ENCODE results near the gene SH3BP5. TPM values are rescaled to one million over a fixed set of nuclear protein-coding genes. Genes with fewer than 3 reads are reported as not detected.

The SH3BP5 gene
- total RNA-seq, 1 donor from 2014 or later = 110 TPM

- peaks cover 72% of the 10 kb centered on the region for H3K4me1 ChIP-seq
- ATAC-seq = peak; percentile 82
- intact Hi-C loops (cut with DNase I) = no loop called here
- no peaks in the 10 kb centered on the region for H3K27me3 ChIP-seq
- no peak for TF ChIP-seq CTCF (IDR thresholded peaks at IDR 0.05)
- no peaks in the 10 kb centered on the region for H3K9me3 ChIP-seq
- DNase-seq = no peak
- no peak overlapping the region for H3K4me3 ChIP-seq
- no peaks in the 10 kb centered on the region for H3K36me3 ChIP-seq
- H3K27ac ChIP-seq = peak overlapping the region; percentile 53
Measured at GRCh38 chr3:15319575-15319974, 12.8 kb downstream of the SH3BP5 start.

- TF ChIP-seq CTCF (IDR thresholded peaks at IDR 0.05) = no peak
- Histone ChIP-seq H3K27me3 (no peaks in the 10 kb centered on the region), H3K4me3 (no peak overlapping the region), H3K4me1 (peaks cover 71% of the 10 kb centered on the region), H3K9me3 (no peaks in the 10 kb centered on the region), H3K27ac (peak overlapping the region; percentile 53), H3K36me3 (no peaks in the 10 kb centered on the region)
- no peak for DNase-seq
- intact Hi-C loops (cut with DNase I) = no loop called here
- ATAC-seq = no peak
Measured at GRCh38 chr3:15319136-15319535, 13.2 kb downstream of the SH3BP5 start.

- intact Hi-C loops (cut with DNase I) = no loop called here
- no peak for DNase-seq
Measured at GRCh38 chr3:15318661-15319060, 13.7 kb downstream of the SH3BP5 start.

GRCh38 chr3:15316998-15317435 is 15.4 kb downstream of the SH3BP5 start:
- H3K4me3 ChIP-seq = no peak overlapping the region
- TF ChIP-seq CTCF (IDR thresholded peaks at IDR 0.05) = no peak
- H3K27ac ChIP-seq = peak overlapping the region; percentile 18
- ATAC-seq (no peak), DNase-seq (no peak)
- peaks cover 71% of the 10 kb centered on the region for H3K4me1 ChIP-seq
- H3K9me3 ChIP-seq = no peaks in the 10 kb centered on the region
- no peaks in the 10 kb centered on the region for H3K27me3 ChIP-seq
- no peaks in the 10 kb centered on the region for H3K36me3 ChIP-seq
- intact Hi-C loops (cut with DNase I) = no loop called here

More at GRCh38 chr3:15318661-15319060, 13.7 kb downstream of the SH3BP5 start:
- no peaks in the 10 kb centered on the region for H3K36me3 ChIP-seq
- no peaks in the 10 kb centered on the region for H3K9me3 ChIP-seq
- peaks cover 67% of the 10 kb centered on the region for H3K4me1 ChIP-seq
- H3K4me3 ChIP-seq = no peak overlapping the region
- no peaks in the 10 kb centered on the region for H3K27me3 ChIP-seq
- H3K27ac ChIP-seq = peak overlapping the region; percentile 53
- TF ChIP-seq CTCF (IDR thresholded peaks at IDR 0.05) = no peak
- ATAC-seq = no peak

- H3K9me3 ChIP-seq = no peaks in the 10 kb centered on the region
- H3K27me3 ChIP-seq = no peaks in the 10 kb centered on the region
- no peak for TF ChIP-seq CTCF (IDR thresholded peaks at IDR 0.05)
- no peak overlapping the region for H3K27ac ChIP-seq
- H3K4me1 ChIP-seq = peaks cover 80% of the 10 kb centered on the region
- DNase-seq (no peak), ATAC-seq (peak; percentile 37)
- intact Hi-C loops (cut with DNase I) = no loop called here
- H3K36me3 ChIP-seq = no peaks in the 10 kb centered on the region
- H3K4me3 ChIP-seq = no peak overlapping the region
Measured at GRCh38 chr3:15315003-15315402, 17.4 kb downstream of the SH3BP5 start.

GRCh38 chr3:15314276-15314675 is 18.1 kb downstream of the SH3BP5 start:
- Histone ChIP-seq H3K36me3 (no peaks in the 10 kb centered on the region), H3K27ac (no peak overlapping the region), H3K4me1 (peaks cover 76% of the 10 kb centered on the region), H3K27me3 (no peaks in the 10 kb centered on the region), H3K4me3 (no peak overlapping the region), H3K9me3 (no peaks in the 10 kb centered on the region)
- TF ChIP-seq CTCF (IDR thresholded peaks at IDR 0.05) = no peak
- intact Hi-C loops (cut with DNase I) = no loop called here
- ATAC-seq (no peak), DNase-seq (no peak)

Measured in upper lobe of right lung (tissue), 1 donor.